Endothelial cell of umbilical vein (primary cell): ENCODE results near the gene GFPT2.

ENCODE experiments used
- CTCF ChIP-seq, 2 donors: IDR thresholded peaks; 1 replicate in 1 of 2; 2 replicates in 1 of 2; pipeline ENCODE4 v1.5.1; 2011; ENCODE audit warnings: low read length in 2 of 2, mild to moderate bottlenecking in 2 of 2, moderate library complexity in 2 of 2, control low read depth in 1 of 2, inconsistent platforms in 1 of 2, low read depth in 1 of 2; ENCODE audit not compliant: insufficient read depth in 1 of 2; ENCODE audit errors: extremely low read depth in 1 of 2
- EZH2 ChIP-seq: IDR thresholded peaks from 2 replicates; pipeline ENCODE4 v1.6.1; 2012; ENCODE audit warnings: borderline replicate concordance, low read depth, mild to moderate bottlenecking, moderate library complexity, low read length, inconsistent platforms; ENCODE audit not compliant: severe bottlenecking
- FOS ChIP-seq: IDR thresholded peaks from 2 replicates; pipeline ENCODE4 v1.6.1; 2011; ENCODE audit warnings: mild to moderate bottlenecking, low read length, moderate library complexity, borderline replicate concordance; ENCODE audit not compliant: insufficient read depth
- JUN ChIP-seq: IDR thresholded peaks from 2 replicates; pipeline ENCODE4 v1.6.1; 2011; ENCODE audit warnings: borderline replicate concordance, low read depth; ENCODE audit not compliant: insufficient read length, insufficient read depth
- MAX ChIP-seq: IDR thresholded peaks from 2 replicates; pipeline ENCODE4 v1.6.1; 2011; ENCODE audit not compliant: insufficient read depth, insufficient read length
- MYC ChIP-seq: IDR thresholded peaks from one replicate; pipeline ENCODE4 v1.6.1; 2011; ENCODE audit warnings: mild to moderate bottlenecking, low read depth, low read length
- POLR2A ChIP-seq: IDR thresholded peaks from 2 replicates; pipeline ENCODE4 v1.6.1; 2012; ENCODE audit warnings: low read depth, mild to moderate bottlenecking, control low read depth, low read length
- POLR2AphosphoS5 ChIP-seq: IDR thresholded peaks from 2 replicates; pipeline ENCODE4 v1.6.1; 2012; ENCODE audit warnings: low read depth, mild to moderate bottlenecking, control low read depth, low read length, moderate library complexity; ENCODE audit not compliant: insufficient read depth

GRCh38 chr5:180329138-180329435 lies 24.0 kb downstream of the GFPT2 start:
- TF ChIP-seq POLR2AphosphoS5: no peak
- TF ChIP-seq MAX: no peak
- TF ChIP-seq CTCF (IDR thresholded peaks at IDR 0.05; ENCODE audit: extremely low read depth in 1 of 2, insufficient read depth in 1 of 2, low read depth in 1 of 2, low read length in 2 of 2): no peak
- no peak for TF ChIP-seq POLR2A
- TF ChIP-seq EZH2: no peak
- no peak for TF ChIP-seq FOS
- TF ChIP-seq JUN: no peak
- no peak for TF ChIP-seq MYC
